ENCODE results near the gene SBF2.

- no peak for TF ChIP-seq CTCF (IDR thresholded peaks at IDR 0.05)
- no peak for TF ChIP-seq EP300 (IDR thresholded peaks at IDR 0.05)
These were observed 175.2 kb downstream of the SBF2 start for GRCh38 chr11:10118865-10119264.
